Activated CD4-positive, alpha-beta T cell treated with anti-CD3 and anti-CD28 coated beads, Interleukin-2, amount 50 U/mL, for 4 hours (primary cell): ENCODE data around the gene OR4C13.
"Not testable (repeated sequence)": the region's sequence is repeated elsewhere in the genome, so short reads cannot be mapped to it uniquely, and the experiment has no call there.

Experiments used
- DNase-seq, 2 experiments: peaks; one replicate each; pipeline ENCODE4 v3.0.0-alpha.2; 2020

Gene OR4C13

DNA sequence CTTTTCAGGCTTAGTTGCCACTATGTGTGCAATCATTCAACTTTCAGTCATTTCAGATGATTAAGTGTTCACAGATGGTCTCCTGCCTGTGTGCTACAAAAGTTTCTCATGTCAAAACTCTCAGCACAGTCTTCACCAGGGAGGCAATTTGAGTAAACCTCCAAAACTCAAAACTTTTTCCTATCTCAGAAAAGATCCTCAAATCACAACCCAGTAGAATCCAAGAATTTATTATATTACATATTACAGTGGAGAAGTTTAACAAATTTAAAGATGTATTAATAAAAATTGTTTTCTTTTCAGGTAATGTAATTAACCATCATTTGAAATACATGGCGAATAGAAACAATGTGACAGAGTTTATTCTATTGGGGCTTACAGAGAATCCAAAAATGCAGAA is at the start of gene OR4C13:
TSS of gene OR4C13 (plus strand) at position 301 of the 400 bp plus-strand sequence. CDS start at position 333, 32 bp downstream.
- no peak for DNase-seq

DNA sequence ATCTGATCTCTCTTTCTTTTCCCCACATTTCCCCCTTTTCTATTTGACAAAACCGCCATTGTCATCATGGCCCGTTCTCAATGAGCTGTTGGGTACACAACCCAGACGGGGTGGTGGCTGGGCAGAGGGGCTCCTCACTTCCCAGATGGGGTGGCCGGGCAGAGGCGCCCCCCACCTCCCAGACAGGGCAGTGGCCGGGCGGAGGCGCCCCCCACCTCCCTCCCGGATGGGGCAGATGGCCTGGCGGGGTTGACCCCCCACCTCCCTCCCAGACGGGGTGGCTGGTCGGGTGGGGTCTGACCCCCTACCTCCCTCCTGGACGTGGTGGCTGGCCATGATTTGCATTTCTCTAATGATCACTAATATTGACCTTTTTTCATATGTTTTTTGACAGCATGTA is 40.7 kb upstream of the OR4C13 start:
- not testable (repeated sequence) for DNase-seq

DNA sequence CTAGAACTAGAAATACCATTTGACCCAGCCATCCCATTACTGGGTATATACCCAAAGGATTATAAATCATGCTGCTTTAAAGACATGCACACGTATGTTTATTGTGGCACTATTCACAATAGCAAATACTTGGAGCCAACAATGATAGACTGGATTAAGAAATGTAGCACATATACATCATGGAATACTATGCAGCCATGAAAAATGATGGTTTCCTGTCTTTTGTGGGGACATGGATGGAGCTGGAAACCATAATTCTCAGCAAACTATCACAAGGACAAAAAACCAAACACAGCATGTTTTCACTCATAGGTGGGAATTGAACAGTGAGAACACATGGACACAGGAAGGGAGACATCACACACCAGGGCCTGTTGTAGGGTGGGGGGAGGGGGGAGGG is 3.5 kb upstream of the OR4C13 start:
- not testable (repeated sequence) for DNase-seq

GRCh38 chr11:49973439-49973838 is 21.2 kb downstream of the OR4C13 start:
- not testable (repeated sequence) for DNase-seq

DNA sequence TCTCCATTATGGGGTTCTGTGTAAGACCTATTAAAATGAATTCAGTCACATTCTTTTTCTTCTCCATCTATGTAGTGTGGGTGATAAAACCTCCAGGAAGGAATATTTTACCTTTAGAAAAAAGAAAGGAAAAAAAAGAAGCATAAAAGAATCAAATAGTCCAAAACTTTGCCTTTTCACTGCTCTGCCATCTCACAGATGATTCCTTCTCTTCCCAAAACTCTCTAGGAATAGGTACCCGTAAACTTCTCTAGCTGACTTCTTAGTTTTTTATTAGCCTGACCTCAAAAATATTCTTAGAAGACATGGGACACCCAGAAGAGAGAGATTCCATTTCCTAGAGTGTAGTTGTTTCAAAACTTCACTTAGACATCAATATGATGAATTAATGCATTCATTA is 30.2 kb downstream of the OR4C13 start, which contains the start of gene OR4C12:
TSS of gene OR4C12 (minus strand) at position 101 of the 400 bp plus-strand sequence. CDS start at position 67, 34 bp downstream.
- not testable (repeated sequence) for DNase-seq

DNA sequence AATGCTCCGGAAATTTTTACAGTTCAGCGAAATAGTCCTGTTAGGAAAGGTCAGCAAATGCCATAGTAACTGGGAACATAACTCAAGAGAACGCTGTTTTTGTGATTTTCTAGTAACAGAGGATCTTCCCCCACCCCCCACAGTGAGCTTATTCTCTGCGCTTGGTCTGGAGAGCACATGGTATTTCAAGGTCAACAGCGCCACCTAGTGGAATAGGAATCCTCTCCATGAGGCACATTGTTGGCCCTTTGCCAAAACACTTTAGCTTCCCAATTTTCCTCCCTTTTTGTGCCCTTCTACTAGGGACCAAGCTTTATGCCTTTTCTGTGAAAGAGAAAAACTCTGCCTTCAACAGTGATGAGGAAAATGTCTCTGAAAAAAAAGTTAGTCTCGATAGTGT is 43.4 kb downstream of the OR4C13 start:
- DNase-seq = peak in 1 of 2 experiments; percentile 1
